ENCODE measurements around the gene CAMK2B.

DNA sequence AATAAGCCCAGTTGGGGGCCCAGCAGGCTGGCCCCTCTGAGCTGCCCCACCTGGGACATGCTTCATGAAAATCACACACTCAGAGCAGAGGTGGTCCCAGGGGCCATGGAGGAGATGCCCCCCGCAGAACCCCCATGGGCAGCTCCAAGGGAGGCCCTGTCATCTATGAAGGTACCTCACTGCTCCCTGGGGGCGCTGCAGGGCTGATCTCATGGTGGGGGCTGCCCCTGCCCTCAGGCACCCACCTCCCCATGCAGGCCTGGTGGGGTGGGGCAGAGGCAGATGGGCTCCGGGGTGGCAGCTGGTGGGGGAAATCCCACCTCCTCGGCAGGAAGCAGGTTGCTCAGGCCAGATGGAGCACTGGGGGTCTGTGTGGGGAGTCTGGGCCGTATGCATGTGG is 64.2 kb downstream of the CAMK2B start:
- TF ChIP-seq, protein P1, sequence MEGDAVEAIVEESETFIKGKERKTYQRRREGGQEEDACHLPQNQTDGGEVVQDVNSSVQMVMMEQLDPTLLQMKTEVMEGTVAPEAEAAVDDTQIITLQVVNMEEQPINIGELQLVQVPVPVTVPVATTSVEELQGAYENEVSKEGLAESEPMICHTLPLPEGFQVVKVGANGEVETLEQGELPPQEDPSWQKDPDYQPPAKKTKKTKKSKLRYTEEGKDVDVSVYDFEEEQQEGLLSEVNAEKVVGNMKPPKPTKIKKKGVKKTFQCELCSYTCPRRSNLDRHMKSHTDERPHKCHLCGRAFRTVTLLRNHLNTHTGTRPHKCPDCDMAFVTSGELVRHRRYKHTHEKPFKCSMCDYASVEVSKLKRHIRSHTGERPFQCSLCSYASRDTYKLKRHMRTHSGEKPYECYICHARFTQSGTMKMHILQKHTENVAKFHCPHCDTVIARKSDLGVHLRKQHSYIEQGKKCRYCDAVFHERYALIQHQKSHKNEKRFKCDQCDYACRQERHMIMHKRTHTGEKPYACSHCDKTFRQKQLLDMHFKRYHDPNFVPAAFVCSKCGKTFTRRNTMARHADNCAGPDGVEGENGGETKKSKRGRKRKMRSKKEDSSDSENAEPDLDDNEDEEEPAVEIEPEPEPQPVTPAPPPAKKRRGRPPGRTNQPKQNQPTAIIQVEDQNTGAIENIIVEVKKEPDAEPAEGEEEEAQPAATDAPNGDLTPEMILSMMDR (conservative IDR thresholded peaks at IDR 0.05): no peak
- no peak for TF ChIP-seq ZFX (IDR thresholded peaks at IDR 0.05)
